ENCODE results near the gene FILIP1L.

Gene FILIP1L

DNA sequence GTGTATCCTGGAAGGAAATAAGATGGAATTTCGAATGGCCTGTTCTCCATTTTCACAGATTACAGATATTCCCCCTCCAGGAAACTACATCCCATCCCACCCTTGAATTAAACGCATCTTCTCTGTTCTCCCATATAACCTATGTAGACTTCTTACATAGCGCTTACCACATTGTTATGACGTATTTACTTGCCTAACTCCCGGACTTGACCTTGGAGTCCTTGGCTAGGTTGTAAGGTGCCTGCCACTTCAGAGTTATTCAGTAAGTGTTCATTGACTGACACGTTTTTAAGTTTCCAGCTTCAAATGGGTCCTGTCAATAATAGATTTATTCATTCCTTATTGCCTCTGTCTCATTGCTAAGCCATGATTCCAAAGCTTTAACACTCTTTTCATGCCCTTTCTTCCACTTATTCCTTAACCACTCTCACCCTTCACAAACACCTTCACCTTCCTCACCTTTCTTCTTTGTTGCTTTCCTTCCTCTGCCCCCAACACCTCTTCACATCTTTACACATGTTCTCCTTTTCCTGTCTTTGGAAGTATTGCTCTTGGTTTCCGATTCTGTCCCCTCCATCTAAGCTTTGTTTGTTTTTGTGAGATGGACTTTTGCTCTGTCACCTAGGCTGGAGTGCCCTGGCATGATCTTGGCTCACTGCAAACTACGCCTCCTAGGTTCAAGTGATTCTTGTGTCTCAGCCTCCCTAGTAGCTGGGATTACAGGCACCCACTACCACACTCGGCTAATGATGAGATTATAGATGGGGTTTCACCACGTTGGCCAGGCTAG lies 158.3 kb downstream of the FILIP1L start:
- no peak for TF ChIP-seq ZNF274 (IDR thresholded peaks at IDR 0.05; ENCODE audit: low read depth, low read length)
- no peak overlapping the region for H3K4me3 ChIP-seq (ENCODE audit: low read length)

DNA sequence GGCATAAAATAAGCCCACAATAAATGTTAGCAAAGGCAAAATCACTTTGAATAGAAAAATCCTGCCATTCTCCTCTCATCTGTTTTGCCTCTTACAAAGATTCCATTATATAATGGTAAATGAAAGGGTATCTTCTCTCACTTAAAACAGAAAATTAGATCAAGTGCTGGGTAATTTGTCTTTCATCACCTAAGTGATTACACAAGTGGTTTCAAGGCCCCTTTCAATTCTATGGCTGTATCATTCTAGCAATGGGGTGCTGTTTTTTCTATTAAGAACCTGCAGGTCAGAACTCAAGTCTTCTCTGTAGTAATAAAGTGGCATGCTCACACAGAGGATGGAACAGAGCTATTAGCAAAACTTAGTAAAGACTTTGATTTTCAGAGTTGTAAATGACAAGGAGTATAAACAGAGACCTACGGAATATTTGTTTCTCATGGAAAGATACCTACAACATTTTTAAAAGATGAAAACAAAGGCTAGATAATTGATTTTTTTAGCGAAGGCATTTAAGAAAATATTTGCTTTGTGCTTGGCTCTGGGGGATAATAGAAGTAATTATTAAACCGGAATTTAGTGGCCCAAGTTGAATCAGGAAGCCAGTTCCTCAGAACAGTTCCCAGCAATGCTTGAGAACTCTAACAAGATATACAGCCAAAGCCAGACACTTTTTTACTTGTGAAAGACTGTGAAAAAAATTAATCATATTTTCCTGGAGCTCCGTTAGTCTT lies 159.2 kb downstream of the FILIP1L start:
- H3K4me3 ChIP-seq (ENCODE audit: low read length): no peak overlapping the region
- TF ChIP-seq ZNF274 (IDR thresholded peaks at IDR 0.05; ENCODE audit: low read depth, low read length): no peak

- H3K4me3 ChIP-seq (ENCODE audit: low read length): no peak overlapping the region
- no peak for TF ChIP-seq ZNF274 (IDR thresholded peaks at IDR 0.05; ENCODE audit: low read depth, low read length)
These were observed 160.7 kb downstream of the FILIP1L start for GRCh38 chr3:99953596-99953995.

DNA sequence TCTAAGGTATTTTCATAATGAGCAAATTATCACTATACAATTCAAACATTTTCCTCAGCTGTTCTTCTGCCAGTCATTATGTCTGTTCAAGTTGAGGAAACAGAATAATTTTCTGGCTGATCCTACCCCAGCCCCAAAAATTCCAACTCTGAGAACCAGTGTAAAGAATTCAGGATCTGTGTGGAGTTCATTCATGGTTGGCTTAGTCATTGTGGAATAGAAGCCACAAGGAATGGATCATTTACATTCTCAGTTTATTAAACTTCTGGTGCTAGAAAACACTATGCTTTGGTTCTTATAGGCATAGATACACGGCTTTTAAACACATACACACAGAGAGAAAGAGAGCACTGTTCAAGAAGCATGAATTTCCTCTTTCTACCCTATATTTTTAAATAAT lies 162.0 kb downstream of the FILIP1L start:
- H3K4me3 ChIP-seq (ENCODE audit: low read length): no peak overlapping the region
- no peak for TF ChIP-seq ZNF274 (IDR thresholded peaks at IDR 0.05; ENCODE audit: low read depth, low read length)

DNA sequence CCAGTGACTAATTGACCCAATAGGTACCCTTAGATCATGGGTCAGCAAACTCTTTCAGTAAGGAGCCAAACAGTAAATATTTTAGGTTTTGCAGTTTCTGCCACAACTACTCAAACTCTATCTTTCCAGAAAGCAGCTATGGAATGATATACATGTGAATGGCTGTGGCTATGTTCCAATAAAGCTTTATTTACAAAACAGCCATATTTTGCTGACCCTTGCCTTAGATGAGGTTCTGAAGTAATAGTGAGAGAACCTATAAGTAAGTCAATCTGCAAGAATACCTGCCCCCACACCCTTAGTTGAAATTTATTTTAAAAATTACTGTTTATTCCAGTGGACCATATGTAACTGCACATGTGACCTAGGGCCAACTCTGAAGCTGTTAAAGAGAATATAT lies 162.6 kb downstream of the FILIP1L start:
- no peak overlapping the region for H3K4me3 ChIP-seq (ENCODE audit: low read length)
- TF ChIP-seq ZNF274 (IDR thresholded peaks at IDR 0.05; ENCODE audit: low read depth, low read length): no peak

DNA sequence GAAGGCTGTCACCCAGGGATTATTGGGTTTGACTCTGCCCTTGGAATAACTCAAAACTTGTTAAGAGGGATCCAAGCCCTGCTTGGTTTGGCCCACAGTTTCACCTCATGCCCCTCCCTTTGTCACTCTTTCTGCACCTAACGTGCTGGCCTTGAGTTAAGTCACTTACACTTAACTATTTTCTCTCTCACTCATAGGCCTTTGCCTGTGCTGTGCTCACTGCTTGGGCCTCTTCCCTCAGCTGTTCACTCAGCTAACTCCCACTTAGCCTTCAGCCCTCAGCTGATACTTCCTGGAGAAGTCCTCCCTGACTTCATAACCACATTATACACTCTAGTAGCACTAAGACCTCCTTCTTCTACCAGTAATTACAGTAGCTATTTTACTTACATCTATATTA lies 163.4 kb downstream of the FILIP1L start:
- TF ChIP-seq ZNF274 (IDR thresholded peaks at IDR 0.05; ENCODE audit: low read depth, low read length): no peak
- H3K4me3 ChIP-seq (ENCODE audit: low read length): no peak overlapping the region

DNA sequence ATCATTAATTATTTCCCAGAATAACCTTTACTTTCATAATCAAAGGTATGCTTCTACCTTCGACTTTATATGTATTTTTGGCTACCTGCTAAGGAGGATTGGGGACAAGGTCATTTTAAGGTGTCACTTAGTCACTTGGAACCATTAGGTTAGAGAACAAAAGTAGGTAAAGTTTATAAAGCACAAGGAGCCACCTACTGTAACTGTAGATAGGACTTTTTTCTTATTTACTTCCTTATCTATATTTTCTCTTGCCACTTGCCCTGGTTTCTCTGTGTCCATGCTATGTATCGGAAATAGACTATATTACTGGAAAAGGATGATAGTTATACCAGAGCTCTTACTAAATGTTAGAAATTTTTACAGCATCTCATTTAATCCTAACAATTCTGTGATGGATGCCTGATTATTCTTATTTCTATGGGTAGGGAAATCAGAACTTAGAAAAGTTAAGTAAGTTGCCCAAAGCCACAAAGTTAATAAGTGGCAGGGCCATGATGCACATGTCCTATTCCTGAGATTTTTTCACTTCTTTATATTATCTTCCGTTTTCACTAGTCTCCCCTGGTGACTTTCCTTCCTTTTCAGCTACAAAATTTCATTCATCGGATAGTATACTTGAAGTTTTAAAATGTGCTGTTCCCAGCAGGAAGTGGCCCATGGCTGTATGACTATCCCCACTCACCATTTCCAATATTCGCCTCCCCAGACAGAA lies 164.2 kb downstream of the FILIP1L start:
- no peak overlapping the region for H3K4me3 ChIP-seq (ENCODE audit: low read length)
- TF ChIP-seq ZNF274 (IDR thresholded peaks at IDR 0.05; ENCODE audit: low read depth, low read length): no peak

DNA sequence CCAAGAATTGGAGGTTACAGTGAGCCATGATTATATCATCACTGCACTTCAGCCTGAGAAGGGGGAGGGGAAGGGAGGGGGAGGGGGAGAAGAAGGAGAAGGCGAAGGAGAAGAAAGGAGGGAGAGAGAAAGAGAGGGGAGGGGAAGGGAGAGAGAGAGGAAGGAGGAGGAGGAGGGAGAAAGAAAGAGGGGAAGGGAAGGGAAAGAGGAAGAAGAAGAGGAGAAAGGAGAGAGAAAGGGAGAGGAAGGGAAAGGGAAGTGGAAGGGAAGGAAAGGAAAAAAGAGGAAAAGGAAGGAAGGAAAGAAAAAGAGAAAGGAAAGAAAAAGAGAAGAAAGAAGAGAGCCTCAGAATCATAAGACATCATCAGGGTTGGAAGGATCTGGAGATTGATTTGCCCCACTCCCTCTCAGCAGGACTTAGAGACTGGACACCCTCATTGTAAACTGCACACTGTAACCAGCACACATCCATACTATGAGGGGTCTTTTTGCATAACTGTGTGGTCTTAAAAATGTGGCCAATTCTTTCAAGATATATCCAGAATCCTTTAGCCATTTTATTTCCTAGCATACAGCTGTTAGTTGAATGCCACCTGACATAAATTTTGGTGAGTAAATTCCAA lies 165.7 kb downstream of the FILIP1L start:
- TF ChIP-seq ZNF274 (IDR thresholded peaks at IDR 0.05; ENCODE audit: low read depth, low read length): no peak
- H3K4me3 ChIP-seq (ENCODE audit: low read length): no peak overlapping the region

DNA sequence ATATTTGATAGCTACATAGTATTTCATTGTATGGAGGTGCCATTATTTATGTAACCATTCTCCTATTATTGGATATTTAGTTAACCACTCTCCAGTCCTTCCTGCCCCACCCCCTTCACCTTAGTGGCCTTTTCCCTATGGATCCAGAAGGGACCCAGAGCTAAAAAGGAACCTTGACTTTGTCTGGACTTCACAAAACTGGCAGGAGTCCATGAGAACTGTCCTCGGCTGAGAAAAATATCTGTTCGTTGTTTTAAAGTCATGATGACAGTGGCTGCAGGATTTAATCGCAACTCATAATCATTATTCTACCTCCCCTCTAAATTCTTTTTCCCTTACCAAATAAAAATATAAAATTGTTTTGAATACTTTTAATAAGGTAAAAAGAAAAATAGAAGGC lies 166.9 kb downstream of the FILIP1L start:
- no peak for TF ChIP-seq ZNF274 (IDR thresholded peaks at IDR 0.05; ENCODE audit: low read depth, low read length)
- H3K4me3 ChIP-seq (ENCODE audit: low read length): no peak overlapping the region

- no peak overlapping the region for H3K4me3 ChIP-seq (ENCODE audit: low read length)
- no peak for TF ChIP-seq ZNF274 (IDR thresholded peaks at IDR 0.05; ENCODE audit: low read depth, low read length)
These were observed 168.8 kb downstream of the FILIP1L start for GRCh38 chr3:99945328-99945995.

DNA sequence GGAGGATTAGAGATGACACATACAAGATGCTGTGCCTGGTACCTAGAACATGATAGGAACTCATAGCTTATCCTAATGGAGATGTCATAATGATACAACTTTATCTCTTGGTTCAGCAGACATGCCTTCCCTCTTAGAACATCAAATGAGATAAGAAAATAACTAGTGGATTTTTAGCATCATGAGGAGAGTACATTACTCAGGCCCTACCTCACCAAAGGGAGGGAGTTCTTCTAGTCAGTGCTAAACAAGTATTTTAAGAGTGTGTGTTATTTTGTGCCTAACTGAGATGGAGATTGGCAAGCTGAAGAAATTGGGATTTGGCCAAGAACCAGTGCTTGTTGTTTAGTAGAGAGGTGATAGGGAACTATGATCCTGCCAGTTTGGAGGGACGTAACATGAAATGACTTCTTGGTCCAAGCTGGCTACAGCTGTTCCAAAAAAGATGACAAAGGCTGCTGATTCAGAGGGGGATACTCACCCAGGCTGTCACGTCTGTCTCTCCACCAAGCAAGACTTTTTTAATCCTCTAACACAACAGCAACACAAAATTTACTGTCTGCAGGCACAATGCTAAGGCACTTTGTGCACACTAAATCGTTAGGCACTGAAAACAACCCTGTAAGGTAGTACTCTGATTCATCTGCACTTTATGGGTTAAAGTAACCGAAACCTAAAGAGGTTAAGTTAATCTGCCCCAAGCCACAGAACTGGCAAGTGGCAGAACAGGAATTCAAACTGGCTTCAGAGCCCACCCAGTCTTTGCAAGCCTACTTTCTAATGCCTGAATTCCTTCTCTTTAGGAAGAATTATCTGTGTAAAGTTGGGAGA lies 170.2 kb downstream of the FILIP1L start:
- no peak overlapping the region for H3K4me3 ChIP-seq (ENCODE audit: low read length)
- no peak for TF ChIP-seq ZNF274 (IDR thresholded peaks at IDR 0.05; ENCODE audit: low read depth, low read length)

DNA sequence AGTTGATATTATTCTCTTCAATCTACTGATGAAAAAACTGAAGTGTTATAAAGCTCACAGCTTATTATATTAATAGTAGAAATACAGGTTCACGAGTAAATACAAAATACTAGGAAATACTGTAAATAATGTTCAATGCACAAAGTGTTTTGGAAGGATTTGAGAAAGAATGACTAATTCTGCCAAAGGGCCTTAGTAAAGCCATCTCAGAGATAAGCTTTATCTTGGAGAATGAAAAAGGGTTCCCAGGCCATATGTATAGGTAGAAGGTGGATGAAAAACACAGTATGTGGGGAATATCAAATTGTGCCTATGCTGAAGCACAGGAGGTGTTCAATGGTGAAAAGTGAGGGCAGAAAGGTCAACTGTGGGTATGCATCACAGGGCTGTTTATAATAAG lies 173.1 kb downstream of the FILIP1L start:
- TF ChIP-seq ZNF274 (IDR thresholded peaks at IDR 0.05; ENCODE audit: low read depth, low read length): no peak

DNA sequence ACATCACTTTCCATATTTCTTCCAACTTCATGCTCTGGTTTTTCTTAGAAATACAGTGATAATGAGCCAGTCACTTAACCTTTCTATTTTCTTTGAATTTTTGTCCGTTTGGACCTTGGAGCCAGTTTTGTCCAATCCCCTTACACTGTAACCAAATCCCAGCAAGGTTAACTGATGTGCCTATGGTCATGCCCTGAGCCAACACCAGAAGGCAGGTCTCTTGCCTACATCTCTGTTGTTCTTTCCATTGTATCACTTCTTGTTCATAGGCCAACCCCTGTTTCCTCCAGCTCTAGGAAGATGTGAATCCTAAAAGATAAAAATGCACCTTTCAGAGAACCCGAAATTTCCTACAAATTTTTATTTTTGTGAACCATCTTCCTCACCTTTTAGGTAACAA lies 174.0 kb downstream of the FILIP1L start:
- H3K4me3 ChIP-seq (ENCODE audit: low read length): no peak overlapping the region
- TF ChIP-seq ZNF274 (IDR thresholded peaks at IDR 0.05; ENCODE audit: low read depth, low read length): no peak

More for the DNA sequence above, 173.1 kb downstream of the FILIP1L start:
- H3K4me3 ChIP-seq (ENCODE audit: low read length): no peak overlapping the region
